Breast epithelium (tissue), 4 donors: Measurements from ENCODE around the gene FAM149B1. TPM values are rescaled to one million over a fixed set of nuclear protein-coding genes. Genes with fewer than 3 reads are reported as not detected.

Experiments used
- DNase-seq, 2 donors: peaks; one replicate each; pipeline ENCODE4 v3.0.0-alpha.2; 2019; ENCODE audit warnings: low spot score in 2 of 2
- H3K27ac ChIP-seq, 2 donors: fragments of 200-600 bp; sonication (generic) in 1 of 2; one replicate each; pipeline ENCODE4 v1.5.1; 2016 to 2019; ENCODE audit warnings: mild to moderate bottlenecking in 1 of 2
- H3K27me3 ChIP-seq, 2 donors: fragments of 200-600 bp; sonication (generic) in 1 of 2; one replicate each; pipeline versions ENCODE4 v1.5.1 to v1.6.0; 2017 to 2019; ENCODE audit warnings: control low read depth in 1 of 2, mild to moderate bottlenecking in 1 of 2
- H3K36me3 ChIP-seq: fragments of 200-600 bp; one replicate; pipeline ENCODE4 v1.5.1; 2019
- H3K4me1 ChIP-seq, 2 donors: fragments of 200-600 bp; sonication (generic); one replicate each; pipeline ENCODE4 v1.5.1; 2016 to 2019; ENCODE audit warnings: control low read depth in 1 of 2
- H3K4me3 ChIP-seq, 3 donors: fragments of 200-600 bp; sonication (generic); 1 replicate in 2 of 3; 2 replicates in 1 of 3; pipeline ENCODE4 v1.5.1; 2016 to 2019; ENCODE audit warnings: mild to moderate bottlenecking in 3 of 3, moderate library complexity in 2 of 3
- H3K9me3 ChIP-seq, 2 donors: fragments of 200-600 bp; sonication (generic) in 1 of 2; one replicate each; pipeline ENCODE4 v1.5.1; 2016 to 2019; ENCODE audit warnings: control low read depth in 1 of 2
- CTCF ChIP-seq, 3 donors: fragments of 450-650 bp; IDR thresholded peaks; one replicate each; pipeline ENCODE4 v1.5.1; 2016 to 2017; ENCODE audit warnings: antibody characterized with exemption in 3 of 3, mild to moderate bottlenecking in 3 of 3, moderate library complexity in 3 of 3
- POLR2A ChIP-seq: fragments of 450-650 bp; IDR thresholded peaks from one replicate; pipeline ENCODE4 v1.6.1; 2016; ENCODE audit warnings: antibody characterized with exemption, mild to moderate bottlenecking, moderate library complexity
- POLR2AphosphoS5 ChIP-seq, 3 donors: sonication (generic); formaldehyde crosslinking; IDR thresholded peaks; one replicate each; pipeline ENCODE4 v1.6.1; 2017; ENCODE audit warnings: antibody characterized with exemption in 3 of 3
- intact Hi-C: fragments of 100-400 bp; cut with DNase I; formaldehyde crosslinking; loops from one replicate; pipeline ENCODE4 v1.15.1; 2023; ENCODE audit warnings: low total_unique reads
- total RNA-seq, 3 donors: library from RNA; depleted of rRNA; stranded (reverse); fragments of >200 nt; gene quantifications; one replicate each; pipeline ENCODE4 v1.1.0, GENCODE V29; 2016

FAM149B1 gene
- total RNA-seq, 3 donors from 2014 or later = 19.4 to 24.6 (median 19.7) TPM

- H3K36me3 ChIP-seq = no peaks in the 10 kb centered on the region
- H3K4me3 ChIP-seq = no peak overlapping the region
- TF ChIP-seq POLR2A (no peak), CTCF (IDR thresholded peaks at IDR 0.05) (no peak), POLR2AphosphoS5 (IDR thresholded peaks at IDR 0.05) (no peak)
- intact Hi-C loops = no loop called here
- H3K4me1 ChIP-seq = no peaks in the 10 kb centered on the region
- H3K9me3 ChIP-seq = no peaks in the 10 kb centered on the region
- no peak for DNase-seq
- H3K27ac ChIP-seq = no peak overlapping the region
- H3K27me3 ChIP-seq = no peaks in the 10 kb centered on the region
These were observed 71.2 kb downstream of the FAM149B1 start for GRCh38 chr10:73238990-73239566.

- no peaks in the 10 kb centered on the region for H3K9me3 ChIP-seq
- H3K36me3 ChIP-seq = no peaks in the 10 kb centered on the region
- H3K4me3 ChIP-seq = no peak overlapping the region
- no peak for DNase-seq
- H3K4me1 ChIP-seq = no peaks in the 10 kb centered on the region
- no peak overlapping the region for H3K27ac ChIP-seq
- H3K27me3 ChIP-seq = no peaks in the 10 kb centered on the region
- TF ChIP-seq POLR2A = no peak
- no peak for TF ChIP-seq CTCF (IDR thresholded peaks at IDR 0.05)
- no peak for TF ChIP-seq POLR2AphosphoS5 (IDR thresholded peaks at IDR 0.05)
- intact Hi-C loops = no loop called here
These were observed 72.0 kb downstream of the FAM149B1 start for GRCh38 chr10:73239908-73240307.

GRCh38 chr10:73244866-73245477 lies 77.1 kb downstream of the FAM149B1 start:
- no peaks in the 10 kb centered on the region for H3K27me3 ChIP-seq
- H3K9me3 ChIP-seq = no peaks in the 10 kb centered on the region
- intact Hi-C loops = no loop called here
- H3K4me3 ChIP-seq = no peak overlapping the region
- no peaks in the 10 kb centered on the region for H3K36me3 ChIP-seq
- DNase-seq = no peak
- no peak overlapping the region for H3K27ac ChIP-seq
- TF ChIP-seq POLR2A (no peak), POLR2AphosphoS5 (IDR thresholded peaks at IDR 0.05) (no peak), CTCF (IDR thresholded peaks at IDR 0.05) (no peak)
- H3K4me1 ChIP-seq = no peaks in the 10 kb centered on the region

GRCh38 chr10:73246322-73246645 lies 78.4 kb downstream of the FAM149B1 start:
- H3K27me3 ChIP-seq = no peaks in the 10 kb centered on the region
- H3K27ac ChIP-seq = peak overlapping the region in 1 of 2 donors; percentile 89
- DNase-seq = no peak
- H3K36me3 ChIP-seq = no peaks in the 10 kb centered on the region
- intact Hi-C loops = no loop called here
- H3K4me3 ChIP-seq = peak overlapping the region; percentile 76 to 89 (median 82)
- TF ChIP-seq POLR2A (no peak), CTCF (IDR thresholded peaks at IDR 0.05) (no peak), POLR2AphosphoS5 (IDR thresholded peaks at IDR 0.05) (no peak)
- H3K4me1 ChIP-seq = no peaks in the 10 kb centered on the region
- H3K9me3 ChIP-seq = no peaks in the 10 kb centered on the region

DNA sequence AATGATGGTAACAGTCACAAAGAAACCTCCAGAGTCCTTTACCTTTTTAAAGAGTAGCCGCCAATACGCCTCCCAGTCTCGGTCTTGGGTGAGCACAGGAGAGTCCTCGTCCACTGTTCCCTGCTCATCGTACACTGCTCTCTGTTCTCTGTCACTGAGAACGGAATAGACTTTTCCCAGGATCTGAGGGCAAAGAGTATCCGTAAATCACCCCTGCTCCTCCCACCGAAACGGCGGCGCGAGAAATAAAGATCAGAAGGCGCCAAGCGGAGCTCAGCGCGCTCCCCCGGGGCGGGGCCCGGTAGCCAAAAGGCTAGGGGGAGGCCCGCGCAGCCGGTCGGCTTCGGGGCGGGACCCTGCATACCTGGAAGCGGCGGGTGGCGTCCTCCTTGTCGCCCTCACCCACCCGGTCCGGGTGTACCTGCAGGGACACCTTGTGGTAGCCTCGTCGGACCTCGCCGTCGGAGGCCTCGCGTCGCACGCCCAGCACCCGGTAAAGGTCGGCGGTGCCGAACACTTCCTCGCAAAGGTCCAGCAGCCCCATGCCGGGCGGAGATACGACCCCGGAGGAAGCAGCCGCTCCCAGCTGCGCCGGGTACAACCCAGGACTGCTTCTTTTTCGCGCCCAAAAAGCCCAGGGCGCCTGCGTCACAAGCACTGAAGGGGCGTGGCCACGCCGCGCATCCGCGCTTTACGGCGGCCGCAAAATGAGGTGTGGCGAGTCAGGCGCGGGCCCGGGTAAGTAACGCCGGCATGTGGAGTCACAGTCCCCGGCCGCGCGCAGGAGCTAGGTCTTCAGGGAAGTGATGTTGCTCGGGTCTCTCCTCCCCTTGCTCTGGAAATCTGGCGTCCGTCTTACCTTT lies 79.0 kb downstream of the FAM149B1 start, which contains the start of gene DNAJC9:
TSS of gene DNAJC9 (minus strand) at position 610 of the 863 bp plus-strand sequence. CDS start at position 544, 66 bp downstream.
- Histone ChIP-seq H3K4me1 (no peaks in the 10 kb centered on the region), H3K36me3 (no peaks in the 10 kb centered on the region)

More for the DNA sequence above, 79.0 kb downstream of the FAM149B1 start, which contains the start of gene DNAJC9:
- peak; percentile 94 to 95 for DNase-seq
- intact Hi-C loops = no loop called here
- H3K4me3 ChIP-seq = peak within 1 kb of the TSS; percentile 76 to 89 (median 82)
- H3K27me3 ChIP-seq = no peaks in the 10 kb centered on the region
- H3K27ac ChIP-seq = peak within 1 kb of the TSS; percentile 89 to 93
- peak; percentile 90 to 92 (median 92) for TF ChIP-seq POLR2AphosphoS5 (IDR thresholded peaks at IDR 0.05)
- TF ChIP-seq POLR2A = peak; percentile 77
- no peak for TF ChIP-seq CTCF (IDR thresholded peaks at IDR 0.05)
- H3K9me3 ChIP-seq = no peaks in the 10 kb centered on the region
